Suprapubic skin (tissue), 4 donors: ENCODE results near the gene NAT14. TPM values are rescaled to one million over a fixed set of nuclear protein-coding genes. Genes with fewer than 3 reads are reported as not detected.

Experiments used
- DNase-seq, 2 donors: peaks; one replicate each; pipeline ENCODE4 v3.0.0-alpha.2; 2019; ENCODE audit warnings: low spot score in 2 of 2
- H3K27ac ChIP-seq: fragments of 200-600 bp; sonication (generic); one replicate; pipeline ENCODE4 v1.5.1; 2019
- H3K27me3 ChIP-seq: fragments of 200-600 bp; sonication (generic); one replicate; pipeline ENCODE4 v1.5.1; 2019
- H3K36me3 ChIP-seq: fragments of 200-600 bp; sonication (generic); one replicate; pipeline ENCODE4 v1.5.1; 2019
- H3K4me1 ChIP-seq: fragments of 200-600 bp; sonication (generic); one replicate; pipeline ENCODE4 v1.5.1; 2019
- H3K4me3 ChIP-seq: fragments of 200-600 bp; sonication (generic); one replicate; pipeline ENCODE4 v1.5.1; 2019; ENCODE audit warnings: mild to moderate bottlenecking
- H3K9me3 ChIP-seq: fragments of 200-600 bp; sonication (generic); one replicate; pipeline ENCODE4 v1.5.1; 2019
- CTCF ChIP-seq, 2 donors: fragments of 200-600 bp in 1 of 2; fragments of 450-650 bp in 1 of 2; sonication (generic) in 1 of 2; IDR thresholded peaks; one replicate each; pipeline ENCODE4 v1.5.1; 2016 to 2019; ENCODE audit warnings: antibody characterized with exemption in 2 of 2, mild to moderate bottlenecking in 1 of 2, moderate library complexity in 1 of 2
- EP300 ChIP-seq: sonication (generic); formaldehyde crosslinking; IDR thresholded peaks from one replicate; pipeline ENCODE4 v1.6.1; 2017; ENCODE audit warnings: antibody characterized with exemption
- POLR2A ChIP-seq, 2 donors: fragments of 450-650 bp; IDR thresholded peaks; one replicate each; pipeline ENCODE4 v1.6.1; 2017; ENCODE audit warnings: antibody characterized with exemption in 2 of 2, mild to moderate bottlenecking in 2 of 2, moderate library complexity in 2 of 2
- POLR2AphosphoS5 ChIP-seq, 3 donors: sonication (generic); formaldehyde crosslinking; IDR thresholded peaks; one replicate each; pipeline ENCODE4 v1.6.1; 2017; ENCODE audit warnings: antibody characterized with exemption in 3 of 3
- WGBS: methylation state at CpG from one replicate; pipeline ENCODE4 v1.1.5; 2018; 5-methylcytosine and 5-hydroxymethylcytosine counted together
- total RNA-seq, 4 donors: library from RNA; depleted of rRNA; stranded (reverse); fragments of >200 nt; gene quantifications; one replicate each; pipeline ENCODE4 v1.1.0, GENCODE V29; 2016

NAT14 gene
- total RNA-seq, 4 donors from 2014 or later, result 2.4 to 4.8 (median 4.0) TPM

DNA sequence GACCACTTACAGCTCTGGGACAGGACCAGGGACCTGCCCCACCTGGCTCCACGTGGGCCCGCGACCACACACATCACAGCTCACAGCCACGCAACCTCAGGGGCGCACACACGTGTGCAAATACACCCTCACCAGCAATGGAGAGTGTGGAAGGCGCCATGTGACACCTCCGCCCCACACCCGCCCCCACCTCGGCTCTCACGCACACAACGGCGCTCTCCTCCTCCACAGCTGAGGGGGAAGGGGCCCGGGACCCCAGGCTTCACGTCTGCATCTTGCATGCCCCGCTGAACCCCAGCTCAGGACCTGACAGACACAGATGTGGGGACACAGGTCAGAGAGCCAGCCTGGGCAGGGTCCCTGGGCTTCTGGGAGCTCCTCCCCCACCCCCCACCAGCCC, 35.5 kb upstream of the NAT14 start:
- peaks cover 56% of the 10 kb centered on the region for H3K27me3 ChIP-seq
- no peak overlapping the region for H3K4me3 ChIP-seq
- peaks cover 43% of the 10 kb centered on the region for H3K4me1 ChIP-seq
- 44% methylated on average over 12 of the region's 16 CpGs for WGBS
- H3K36me3 ChIP-seq, result no peaks in the 10 kb centered on the region
- no peak overlapping the region for H3K27ac ChIP-seq
- H3K9me3 ChIP-seq, result no peaks in the 10 kb centered on the region
- no peak for TF ChIP-seq POLR2A (IDR thresholded peaks at IDR 0.05)
- TF ChIP-seq POLR2AphosphoS5 (IDR thresholded peaks at IDR 0.05), result no peak
- TF ChIP-seq EP300, result no peak
- TF ChIP-seq CTCF (IDR thresholded peaks at IDR 0.05), result no peak
- DNase-seq, result no peak

DNA sequence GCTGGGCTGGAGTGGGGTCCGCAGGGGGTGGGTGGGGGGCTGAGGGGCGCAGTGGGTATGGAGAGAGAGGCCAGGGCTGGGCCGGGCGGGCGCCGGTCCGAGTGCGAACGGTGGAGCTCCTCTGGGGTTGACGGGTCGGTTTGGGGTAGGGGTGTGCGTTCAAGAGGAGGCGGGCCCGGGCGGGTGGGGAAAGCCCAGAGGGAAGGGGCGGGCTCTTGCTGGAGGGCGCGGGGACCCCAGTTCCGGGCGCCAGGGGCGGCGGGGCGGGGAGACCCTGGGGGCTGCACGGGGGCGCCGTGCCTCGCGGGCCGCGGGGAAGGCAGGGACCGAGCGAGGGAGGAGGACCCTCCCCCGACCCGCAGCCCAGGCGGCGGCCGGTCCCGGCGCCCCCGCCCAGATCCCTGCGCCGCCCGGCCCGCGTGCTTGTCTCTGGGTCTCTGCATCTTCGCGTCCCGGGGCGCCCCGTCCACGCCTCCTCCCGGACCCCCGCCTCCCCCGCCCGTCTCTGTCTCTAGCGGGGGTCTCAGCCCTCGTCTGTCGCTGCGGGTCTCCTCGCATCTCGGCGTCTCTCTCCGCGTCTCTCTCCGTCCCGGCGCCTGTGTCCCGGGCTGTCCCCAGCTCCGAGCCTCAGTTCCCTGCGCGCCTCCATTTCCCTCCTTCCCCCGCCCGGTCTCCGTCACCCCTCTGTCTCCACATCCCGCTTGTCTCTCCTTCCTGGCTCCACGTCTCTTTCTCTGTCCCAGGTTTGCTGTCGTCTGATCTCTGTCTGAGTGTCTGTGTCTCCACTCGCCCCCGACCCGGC, 33.6 kb upstream of the NAT14 start:
- TF ChIP-seq POLR2A (IDR thresholded peaks at IDR 0.05) (no peak), EP300 (no peak), CTCF (IDR thresholded peaks at IDR 0.05) (no peak), POLR2AphosphoS5 (IDR thresholded peaks at IDR 0.05) (no peak)
- WGBS, result 2% methylated on average over 36 of the region's 80 CpGs
- H3K4me1 ChIP-seq, result peaks cover 39% of the 10 kb centered on the region
- peaks cover 16% of the 10 kb centered on the region for H3K36me3 ChIP-seq
- H3K9me3 ChIP-seq, result no peaks in the 10 kb centered on the region
- peak overlapping the region; percentile 44 for H3K4me3 ChIP-seq
- H3K27me3 ChIP-seq, result peaks cover 44% of the 10 kb centered on the region
- H3K27ac ChIP-seq, result no peak overlapping the region
- DNase-seq, result no peak

DNA sequence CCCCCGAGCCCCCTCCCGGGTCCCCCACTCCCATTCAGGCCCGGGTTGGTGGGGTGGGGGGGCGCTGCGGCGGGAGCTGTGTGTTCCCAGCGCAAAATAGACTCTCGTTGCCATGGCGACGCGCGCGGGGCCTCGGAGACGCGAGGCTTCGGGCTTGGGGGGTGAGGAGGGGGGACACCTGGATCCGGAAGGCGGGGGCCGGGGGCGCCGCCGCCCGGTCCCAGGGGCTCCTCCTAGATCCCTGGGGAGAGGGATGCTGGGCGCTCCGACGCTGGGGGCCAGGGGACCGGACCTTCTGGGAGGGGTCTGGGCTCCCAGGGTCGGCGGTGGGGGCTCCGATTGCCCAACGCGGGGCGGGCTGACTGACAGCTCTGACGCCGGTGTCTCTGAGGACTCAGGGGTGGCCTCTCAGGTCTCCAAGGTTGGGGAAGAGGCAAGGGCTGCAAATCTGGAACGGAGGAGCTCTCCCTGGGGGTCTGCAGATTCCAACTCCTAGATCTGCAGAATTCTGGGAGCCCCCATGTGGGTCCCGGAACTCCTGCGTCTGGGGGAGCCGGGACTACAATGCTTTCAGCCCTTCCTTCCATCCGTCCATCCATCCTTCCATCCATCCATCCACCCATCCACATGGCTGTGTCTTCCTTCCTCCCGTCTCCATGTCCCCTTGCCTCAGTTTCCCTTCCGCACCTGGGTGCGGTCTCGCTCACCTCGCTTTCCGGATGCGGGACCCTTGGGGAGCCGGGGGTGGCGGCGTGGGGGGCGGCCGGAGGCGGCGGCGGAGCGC, 32.8 kb upstream of the NAT14 start:
- DNase-seq, result no peak
- no peak overlapping the region for H3K27ac ChIP-seq
- no peaks in the 10 kb centered on the region for H3K9me3 ChIP-seq
- peaks cover 41% of the 10 kb centered on the region for H3K27me3 ChIP-seq
- H3K4me3 ChIP-seq, result peak overlapping the region; percentile 44
- 3% methylated on average over 23 of the region's 57 CpGs for WGBS
- TF ChIP-seq POLR2A (IDR thresholded peaks at IDR 0.05), result no peak
- no peak for TF ChIP-seq CTCF (IDR thresholded peaks at IDR 0.05)
- no peak for TF ChIP-seq POLR2AphosphoS5 (IDR thresholded peaks at IDR 0.05)
- no peak for TF ChIP-seq EP300
- peaks cover 33% of the 10 kb centered on the region for H3K4me1 ChIP-seq
- peaks cover 20% of the 10 kb centered on the region for H3K36me3 ChIP-seq

- 7% methylated on average over 16 of the region's 34 CpGs for WGBS
- Histone ChIP-seq H3K27me3 (peaks cover 37% of the 10 kb centered on the region), H3K4me1 (peaks cover 26% of the 10 kb centered on the region), H3K36me3 (peaks cover 20% of the 10 kb centered on the region), H3K27ac (no peak overlapping the region), H3K4me3 (peak overlapping the region; percentile 44), H3K9me3 (no peaks in the 10 kb centered on the region)
- TF ChIP-seq CTCF (IDR thresholded peaks at IDR 0.05) (no peak), EP300 (no peak), POLR2A (IDR thresholded peaks at IDR 0.05) (no peak), POLR2AphosphoS5 (IDR thresholded peaks at IDR 0.05) (no peak)
- peak in 1 of 2 donors; percentile 86 for DNase-seq
Observed at GRCh38 chr19:55452749-55453346, 32.1 kb upstream of the NAT14 start.
